ENCODE results near the gene CPNE5.

CPNE5 gene

DNA sequence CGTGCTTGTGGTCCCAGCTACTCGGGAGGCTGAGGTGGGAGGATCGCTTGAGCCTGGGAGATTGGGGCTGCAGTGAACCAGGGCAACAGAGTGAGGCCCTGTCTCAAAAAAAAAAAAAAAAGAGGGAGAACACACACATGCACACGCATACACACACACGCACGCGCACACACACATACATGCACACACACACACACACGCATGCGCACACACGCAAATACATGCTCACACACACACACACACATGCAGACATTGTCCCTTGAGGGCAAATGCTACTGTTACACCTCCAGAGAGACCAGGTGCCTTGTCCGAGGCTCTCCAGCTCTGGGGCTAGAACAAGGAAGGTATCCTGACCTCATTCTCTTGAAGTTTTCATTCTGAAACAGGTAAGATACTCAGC, 77.1 kb downstream of the CPNE5 start:
- DNase-seq (ENCODE audit: low read depth) = no peak

DNA sequence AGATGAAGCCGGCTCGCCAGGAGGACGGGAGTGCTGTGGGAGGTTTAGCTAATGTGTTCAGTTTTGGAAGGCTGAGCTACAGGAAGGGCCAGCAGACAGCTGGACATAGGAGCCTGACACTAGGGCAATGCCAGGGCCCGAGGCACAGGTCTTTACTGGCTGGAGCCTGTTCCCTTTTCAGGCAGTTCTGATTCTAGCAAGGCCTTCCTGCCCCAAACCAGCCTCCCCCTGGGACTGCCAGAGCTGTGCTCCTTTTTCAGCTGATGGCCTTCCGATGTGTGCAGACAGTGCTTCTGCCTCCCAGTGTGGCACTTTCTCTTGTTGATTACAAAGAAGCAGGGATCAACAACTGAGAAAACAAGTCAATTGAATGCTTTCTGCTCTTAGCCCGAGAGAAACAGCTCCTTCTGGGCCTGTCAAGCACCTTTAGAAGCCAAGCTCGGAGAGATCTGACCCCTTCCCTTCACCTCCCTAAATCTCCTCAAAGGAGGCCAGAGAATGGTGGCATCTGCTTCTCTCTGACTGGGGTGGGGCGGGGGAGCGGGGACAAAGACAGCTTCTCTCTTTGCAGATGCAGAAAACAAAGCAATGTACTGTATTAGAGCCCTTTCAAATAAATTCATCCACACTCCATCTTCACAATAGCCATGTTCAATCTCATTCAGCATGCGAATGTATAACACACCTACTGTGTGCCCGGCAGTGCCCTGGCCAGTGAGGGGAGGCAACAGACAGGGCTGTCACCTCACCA, 78.4 kb downstream of the CPNE5 start:
- no peak for DNase-seq (ENCODE audit: low read depth)

DNA sequence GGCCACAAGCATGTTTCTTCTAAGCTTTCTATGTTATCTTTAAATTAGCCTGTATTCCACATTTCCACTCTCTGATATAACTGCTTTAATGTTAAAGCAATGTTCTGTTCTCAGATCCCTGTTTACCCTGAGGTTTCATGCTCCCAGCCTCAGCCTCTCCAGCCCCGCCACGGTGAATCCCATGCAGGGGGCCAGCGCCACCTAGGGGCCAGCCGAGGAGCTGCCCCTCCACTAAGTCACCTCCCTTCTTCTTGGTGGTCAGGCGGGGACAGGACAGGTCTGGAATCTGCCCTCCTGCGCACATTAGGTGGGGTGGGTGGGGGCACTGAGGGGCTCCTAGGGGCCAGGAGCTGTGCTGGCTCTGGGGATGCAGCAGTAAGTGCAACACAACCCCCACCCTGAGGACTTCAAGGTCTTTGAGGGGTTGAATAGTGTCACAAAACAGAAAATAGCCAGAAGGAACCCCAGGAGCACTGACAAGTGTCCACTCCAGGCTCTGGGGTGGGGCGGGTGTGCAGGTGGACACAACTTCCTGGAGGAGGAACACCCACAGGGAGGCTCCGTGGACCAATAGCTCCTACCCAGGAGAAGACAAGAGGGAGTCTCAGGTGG, 80.0 kb downstream of the CPNE5 start:
- DNase-seq (ENCODE audit: low read depth) = peak; percentile 60

DNA sequence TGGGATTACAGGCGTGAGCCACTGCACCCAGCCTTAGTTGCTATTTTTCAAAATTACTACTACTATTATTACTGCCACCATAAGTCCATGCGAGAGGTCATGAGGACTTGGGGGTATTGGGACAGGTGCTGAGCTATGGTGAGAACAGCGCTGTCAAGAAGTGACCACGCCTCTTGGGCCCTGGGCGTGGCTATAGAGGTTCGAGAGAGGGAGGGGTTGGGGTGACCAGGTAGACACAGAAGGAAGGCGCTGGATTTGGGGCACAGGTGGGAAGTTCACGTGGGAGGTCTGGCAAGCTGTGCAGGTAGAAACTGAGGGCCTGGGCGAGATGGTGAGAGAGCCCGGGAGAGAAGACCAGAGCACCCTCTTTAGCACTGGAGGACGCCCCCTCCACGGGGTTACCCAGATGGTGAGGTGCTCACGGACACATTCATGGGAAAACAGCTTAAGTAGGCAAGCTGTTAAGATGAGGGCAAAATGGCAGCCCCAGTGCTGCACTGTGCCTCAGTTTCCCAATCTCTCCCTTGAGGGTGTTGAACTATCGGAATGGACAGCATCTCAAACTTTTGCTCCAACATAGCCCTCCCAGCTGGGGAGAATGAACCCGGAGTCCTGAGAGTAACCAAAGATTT, 80.6 kb downstream of the CPNE5 start:
- DNase-seq (ENCODE audit: low read depth) = no peak

DNA sequence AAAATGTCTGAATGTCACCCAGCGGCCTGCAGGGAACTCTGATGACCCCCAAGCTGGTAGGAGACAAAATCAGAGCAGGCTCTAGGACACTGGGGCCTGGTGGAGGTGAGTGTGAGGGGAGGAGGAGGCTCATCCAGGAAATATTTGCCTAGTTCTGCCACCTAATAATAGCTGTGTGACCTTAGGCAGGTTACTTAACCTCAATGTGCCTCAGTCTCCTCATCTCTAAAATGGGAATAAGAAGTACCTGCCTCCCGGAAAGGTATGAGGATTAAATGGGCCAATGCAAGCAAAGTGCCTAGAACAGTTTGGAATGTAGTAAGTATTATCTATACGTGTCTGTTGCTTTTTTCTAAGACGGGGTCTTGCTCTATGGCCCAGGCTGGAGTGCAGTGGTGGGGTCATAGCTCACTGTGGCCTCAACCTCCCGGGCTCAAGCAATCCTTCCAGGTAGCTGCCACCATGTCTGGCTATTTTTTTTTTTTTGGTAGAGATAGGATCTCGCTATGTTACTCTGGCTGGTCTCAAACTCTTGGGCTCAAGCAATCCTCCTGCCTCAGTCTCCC, 81.2 kb downstream of the CPNE5 start:
- no peak for DNase-seq (ENCODE audit: low read depth)

DNA sequence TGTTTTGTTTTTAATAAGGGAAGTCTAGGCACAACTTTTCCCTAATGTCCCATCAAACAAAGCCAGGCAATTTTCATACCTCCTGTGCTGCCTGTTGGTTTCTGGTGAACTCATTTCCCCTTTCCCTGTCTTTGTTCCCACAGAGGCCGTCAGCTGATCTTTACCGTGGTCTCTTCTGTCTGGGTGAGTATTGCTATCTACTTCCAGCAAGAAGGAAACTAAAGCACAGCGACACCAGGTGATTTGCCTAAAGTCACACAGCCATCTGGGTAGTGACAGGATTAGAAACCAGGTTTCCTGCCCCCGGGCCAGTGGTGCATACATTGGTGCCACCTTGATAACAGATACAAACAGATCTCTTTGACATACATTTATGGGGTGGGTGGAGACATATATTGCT, 82.0 kb downstream of the CPNE5 start:
- no peak for DNase-seq (ENCODE audit: low read depth)

DNA sequence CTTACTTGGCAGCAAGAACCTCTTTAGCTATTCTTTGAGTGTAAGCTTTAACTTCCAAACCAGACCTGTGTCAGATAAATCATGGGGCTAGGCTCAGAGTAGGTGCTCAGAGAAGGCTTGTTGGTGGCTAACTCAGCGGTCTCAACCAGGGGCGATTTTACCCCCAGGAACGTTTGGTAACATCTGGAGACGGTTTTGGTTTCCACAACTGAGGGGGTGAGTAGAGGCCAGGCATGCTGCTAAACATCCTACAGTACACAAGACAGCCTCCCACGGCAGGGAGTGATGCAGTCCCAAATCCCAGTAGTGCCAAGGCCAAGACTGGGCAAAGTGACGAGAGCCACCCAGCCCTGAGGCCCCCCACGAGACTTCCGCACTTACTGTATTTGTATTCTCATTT, 82.5 kb downstream of the CPNE5 start:
- DNase-seq (ENCODE audit: low read depth) = no peak

DNA sequence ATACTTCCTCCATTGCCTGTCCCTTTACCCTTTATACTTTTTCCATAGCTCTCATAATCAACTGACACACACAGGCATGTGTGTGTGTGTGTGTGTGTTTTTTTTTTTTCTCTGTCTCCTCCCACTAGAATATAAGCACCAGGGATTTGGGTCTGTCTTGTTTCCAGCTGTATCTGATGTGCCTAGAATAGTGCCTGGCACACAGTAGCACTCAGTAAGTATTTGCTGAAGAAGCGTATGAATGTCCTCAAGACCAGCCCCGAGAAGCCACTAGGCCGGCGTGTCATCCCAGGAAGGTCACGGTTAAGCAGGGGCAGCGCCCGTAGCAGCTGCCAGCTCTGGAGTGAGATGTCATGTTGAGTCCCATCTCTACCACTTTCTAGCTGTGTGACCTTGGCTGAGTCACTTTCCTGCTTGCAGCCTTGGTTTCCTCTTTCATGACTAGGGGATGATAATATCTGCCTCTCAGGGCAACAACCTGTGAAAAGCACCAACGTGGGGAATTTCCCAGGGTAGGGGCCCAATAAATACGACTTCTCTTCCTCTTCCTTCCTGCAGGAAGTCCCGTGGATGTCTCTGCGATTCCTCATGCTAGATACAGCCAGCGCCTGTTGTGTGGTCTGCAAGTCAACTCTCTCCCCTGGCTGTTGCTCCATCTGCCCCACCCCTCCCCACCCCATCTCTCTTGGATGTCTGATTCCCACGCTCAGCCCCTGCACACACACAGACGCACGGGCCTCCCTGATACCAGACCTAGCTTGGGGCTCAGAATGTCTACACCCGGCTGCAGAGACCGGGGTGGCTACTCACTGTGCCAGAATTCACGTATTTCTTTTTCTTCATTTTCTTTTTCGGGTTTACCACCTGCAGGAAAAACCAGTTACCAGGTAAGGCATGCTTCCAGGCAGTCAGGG, 83.6 kb downstream of the CPNE5 start:
- peak; percentile 49 for DNase-seq (ENCODE audit: low read depth)

DNA sequence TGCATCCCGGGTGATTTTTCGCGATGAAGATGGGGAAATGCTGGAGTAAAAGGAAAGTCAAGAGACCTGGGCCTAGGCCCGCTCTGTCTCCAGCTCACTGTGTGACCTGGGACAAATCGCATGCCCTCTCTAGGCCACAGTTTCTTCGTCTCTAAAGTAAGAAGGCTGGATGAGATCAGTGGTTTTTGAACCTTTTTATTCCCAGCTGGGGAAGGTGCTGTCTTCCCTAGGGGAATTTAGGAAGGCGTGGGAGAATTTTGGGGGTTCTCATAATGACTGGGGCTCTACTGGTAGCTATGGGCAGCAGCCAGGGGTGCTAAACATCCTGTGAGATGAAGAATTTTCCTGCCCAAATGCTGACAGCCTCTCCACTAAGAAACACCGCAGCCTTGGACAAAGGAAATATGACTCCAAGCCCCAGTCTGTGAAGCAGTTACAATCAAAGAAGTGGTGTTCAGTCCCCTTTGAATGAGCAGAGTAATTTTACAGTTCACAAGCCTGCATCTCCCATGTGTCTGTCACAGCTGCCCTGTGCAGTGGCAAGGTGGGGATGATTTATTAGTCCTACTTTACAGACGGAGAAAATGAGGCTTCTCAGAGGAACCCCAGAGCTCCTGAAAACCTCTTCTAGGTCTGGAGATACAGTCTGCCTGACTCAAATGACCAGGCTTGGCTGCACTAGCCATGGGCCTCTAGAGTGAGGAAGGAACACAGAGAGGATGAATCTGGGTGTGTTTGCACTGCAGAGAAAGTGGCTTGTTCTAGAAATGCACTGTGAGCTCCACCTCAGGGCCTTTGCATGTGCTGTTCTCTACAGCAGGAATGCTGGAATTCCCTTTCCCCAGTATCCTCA, 84.4 kb downstream of the CPNE5 start:
- no peak for DNase-seq (ENCODE audit: low read depth)

DNA sequence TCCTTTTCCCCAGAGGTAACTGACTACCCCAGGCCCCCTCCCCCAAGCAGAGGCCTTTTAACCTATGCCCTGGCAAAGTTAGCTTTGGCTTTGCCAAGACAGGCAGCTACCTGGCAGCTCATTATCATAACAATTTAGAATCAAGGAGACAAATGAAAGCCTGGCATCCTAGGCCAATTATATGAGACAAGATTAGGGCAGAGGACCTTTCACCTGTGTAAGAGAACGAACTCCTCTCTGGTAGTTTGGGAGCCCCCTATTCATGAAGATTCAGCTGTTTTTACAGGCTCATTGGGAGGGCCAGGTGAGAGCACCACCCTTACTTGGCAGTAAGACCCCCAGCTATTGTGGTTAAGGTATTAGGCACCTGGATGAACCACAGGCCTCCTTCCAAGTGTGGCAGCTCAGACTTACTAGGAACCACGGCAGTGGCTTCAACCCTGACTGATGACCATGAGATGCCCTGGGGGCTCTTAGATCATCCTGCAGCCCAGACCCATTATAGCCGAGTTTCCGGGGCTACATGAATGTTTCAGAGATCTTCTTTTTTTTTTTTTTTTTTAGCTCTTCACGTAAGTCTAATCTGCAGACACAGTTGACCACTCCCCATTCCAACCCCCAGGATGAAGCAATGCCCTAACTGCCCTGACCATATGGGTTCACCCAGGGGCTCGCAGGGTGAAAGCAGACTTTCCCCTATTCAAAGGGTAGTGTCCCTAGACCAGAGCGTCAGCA, 85.4 kb downstream of the CPNE5 start:
- DNase-seq (ENCODE audit: low read depth) = no peak

DNA sequence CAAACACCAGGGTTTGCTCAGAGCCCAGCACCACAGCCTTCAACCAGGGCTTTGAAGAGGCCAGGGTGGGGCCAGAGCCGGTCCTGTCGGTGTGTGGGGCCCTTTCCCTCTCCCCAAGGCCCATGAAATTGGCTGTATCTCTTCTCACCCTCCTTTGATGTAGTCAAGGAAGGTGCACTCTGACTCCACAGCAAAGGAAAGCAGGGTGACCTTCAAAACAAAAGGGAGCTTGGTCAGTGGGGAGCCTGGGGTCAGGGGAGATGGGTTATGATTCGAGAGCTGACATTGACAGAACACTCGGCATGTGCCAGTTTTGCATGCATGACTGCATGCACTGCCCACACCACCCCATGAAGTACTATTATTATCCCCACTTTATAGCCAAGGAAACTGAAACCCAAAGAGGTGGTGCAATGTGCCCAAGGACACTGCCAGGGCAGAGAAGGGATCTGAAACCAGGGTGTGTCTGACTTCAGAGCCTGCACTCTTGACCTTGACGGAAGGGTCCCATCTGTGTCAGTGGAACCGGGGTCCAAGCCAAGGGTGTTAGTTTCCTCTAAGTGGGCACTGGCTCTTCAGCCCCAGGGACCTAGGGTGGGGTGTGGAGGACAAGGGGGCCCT, 86.2 kb downstream of the CPNE5 start:
- DNase-seq (ENCODE audit: low read depth) = no peak

DNA sequence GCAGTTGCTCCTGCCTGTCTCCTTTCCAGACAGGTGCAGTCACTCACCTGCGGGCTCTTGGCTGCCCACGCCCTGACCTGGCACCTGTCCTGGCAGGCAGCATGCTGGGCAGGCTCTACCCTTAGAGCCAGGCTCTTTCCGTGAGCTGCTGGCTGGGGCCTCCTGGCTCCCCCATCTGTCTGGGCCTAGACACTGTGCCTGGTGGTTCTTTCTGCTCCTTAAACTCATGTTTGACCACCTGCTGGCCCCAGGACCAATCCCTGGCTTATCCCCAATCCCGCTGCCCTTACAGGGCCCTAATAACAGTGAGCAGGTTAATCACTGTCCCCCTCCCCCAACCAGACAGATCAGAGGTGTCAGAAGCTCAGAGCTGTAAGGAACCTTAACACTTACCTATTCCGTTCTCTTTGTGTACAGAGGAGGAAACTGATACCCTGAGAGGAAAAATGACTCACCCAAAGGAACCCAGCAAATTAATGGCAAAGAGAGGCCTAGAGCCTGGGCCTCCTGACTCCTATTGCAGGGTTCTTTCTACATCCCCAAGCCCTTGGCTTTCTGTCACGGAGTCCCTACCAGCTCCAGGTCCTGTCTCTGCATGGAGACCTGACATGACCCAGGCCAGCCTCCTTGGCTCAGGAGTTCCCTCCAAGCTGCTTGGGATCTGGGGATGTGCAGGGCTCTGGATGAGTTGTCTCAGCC, 86.9 kb downstream of the CPNE5 start:
- DNase-seq (ENCODE audit: low read depth) = no peak

DNA sequence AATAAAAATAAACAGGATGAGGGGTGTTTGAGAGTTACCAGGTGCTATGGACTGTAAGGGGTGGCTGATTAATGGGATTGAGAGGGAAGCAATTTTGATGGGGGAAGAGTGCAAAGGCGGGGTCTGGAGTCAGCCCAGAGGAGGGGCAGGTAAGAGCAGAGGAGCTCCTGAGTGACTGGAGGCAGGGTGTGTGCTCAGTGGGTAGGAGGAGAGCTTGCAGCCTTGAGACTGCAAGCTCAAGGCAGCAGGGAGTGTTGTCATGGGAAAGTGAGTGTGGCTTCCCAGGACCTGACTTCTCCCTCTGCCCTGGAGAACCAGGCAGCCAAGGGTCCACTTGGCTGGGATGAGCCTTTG, 87.4 kb downstream of the CPNE5 start:
- DNase-seq (ENCODE audit: low read depth) = no peak

DNA sequence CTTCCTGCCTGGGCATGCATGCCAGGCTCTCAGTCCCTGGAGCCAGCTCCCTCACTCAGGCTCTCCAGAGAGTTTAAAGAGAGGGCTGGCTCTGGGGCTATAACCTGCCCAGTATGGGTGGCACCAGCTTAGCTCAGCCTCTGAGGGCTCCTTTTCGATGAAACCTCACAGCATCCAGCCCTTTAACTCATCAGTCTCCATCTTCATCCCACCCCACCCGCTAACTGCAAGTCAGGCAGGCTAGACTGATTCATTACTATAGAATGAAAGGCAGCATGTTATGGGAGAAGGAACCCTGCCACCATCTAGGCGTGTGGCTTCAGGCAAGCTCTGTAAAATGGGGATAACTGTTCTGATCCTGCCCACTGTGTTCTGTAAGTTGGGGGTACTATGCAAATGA, 88.2 kb downstream of the CPNE5 start:
- DNase-seq (ENCODE audit: low read depth) = no peak

DNA sequence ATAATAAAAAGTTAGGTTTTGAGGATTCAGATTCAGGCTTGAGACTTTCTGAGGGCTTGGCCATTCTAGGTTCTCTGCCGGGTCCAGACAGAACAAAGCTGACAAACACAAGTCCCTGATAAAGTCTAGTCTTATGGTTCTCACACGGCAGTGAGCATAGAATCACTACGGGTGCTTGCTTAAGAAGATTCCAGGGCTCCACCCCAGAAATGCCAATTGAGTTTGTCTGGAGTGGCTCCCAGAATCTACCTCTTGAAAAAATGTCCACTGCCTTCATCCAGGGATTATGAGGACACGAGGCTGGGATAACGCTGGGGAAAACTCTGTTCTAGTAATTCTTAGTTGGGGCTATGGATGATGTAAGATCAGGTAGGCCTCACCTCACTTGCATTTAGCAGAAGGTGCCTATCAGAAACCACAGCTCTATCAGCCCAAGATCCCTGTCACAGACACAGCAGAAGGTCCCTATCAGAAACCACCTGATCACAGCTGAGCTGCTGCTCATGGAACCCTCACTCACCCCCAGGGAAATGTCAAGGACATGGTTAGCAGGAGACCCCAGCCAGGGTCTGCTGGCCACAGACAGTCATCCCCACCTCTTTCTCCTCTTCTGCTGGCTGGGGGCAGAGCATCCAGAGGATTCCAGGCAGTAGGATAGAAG, 89.3 kb downstream of the CPNE5 start:
- no peak for DNase-seq (ENCODE audit: low read depth)

DNA sequence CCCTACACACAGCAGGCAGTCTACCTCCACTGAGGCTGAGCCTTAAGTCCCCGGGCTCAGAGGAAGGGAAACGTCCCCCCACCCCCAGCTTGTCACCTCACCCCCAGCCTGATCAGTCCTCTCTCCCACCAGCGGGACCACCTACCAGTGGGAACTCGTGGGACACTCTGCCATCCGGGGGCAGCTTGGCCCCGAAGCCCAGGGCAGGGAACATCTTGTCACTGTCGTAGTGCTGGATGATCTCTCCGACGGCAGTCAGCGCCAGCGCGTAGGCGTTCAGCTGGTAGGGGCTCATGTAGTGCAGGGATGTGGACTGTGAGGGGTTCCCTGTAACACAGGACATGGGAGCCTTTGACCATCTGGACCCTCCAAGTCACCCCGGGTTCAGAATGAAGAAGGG, 93.0 kb downstream of the CPNE5 start:
- DNase-seq (ENCODE audit: low read depth) = no peak

DNA sequence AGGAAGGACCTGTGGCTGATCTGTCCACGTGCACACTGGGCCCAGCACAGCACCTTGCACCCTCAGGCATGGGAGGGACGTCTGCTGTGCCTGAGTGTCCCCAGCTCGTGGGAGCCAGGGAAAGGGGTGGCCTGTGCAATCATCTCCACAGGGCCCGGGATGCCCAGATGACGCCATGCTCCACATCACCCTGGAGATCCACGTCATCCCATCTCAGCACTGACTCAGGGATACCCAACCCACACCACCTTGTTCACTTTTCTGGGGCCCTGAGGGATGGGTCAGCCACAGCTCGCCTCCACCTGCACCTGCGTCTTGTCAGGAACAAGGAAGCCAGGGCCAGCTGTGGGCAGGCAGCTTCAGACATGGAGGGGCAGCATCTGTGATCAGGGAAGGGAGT, 93.4 kb downstream of the CPNE5 start:
- no peak for DNase-seq (ENCODE audit: low read depth)

DNA sequence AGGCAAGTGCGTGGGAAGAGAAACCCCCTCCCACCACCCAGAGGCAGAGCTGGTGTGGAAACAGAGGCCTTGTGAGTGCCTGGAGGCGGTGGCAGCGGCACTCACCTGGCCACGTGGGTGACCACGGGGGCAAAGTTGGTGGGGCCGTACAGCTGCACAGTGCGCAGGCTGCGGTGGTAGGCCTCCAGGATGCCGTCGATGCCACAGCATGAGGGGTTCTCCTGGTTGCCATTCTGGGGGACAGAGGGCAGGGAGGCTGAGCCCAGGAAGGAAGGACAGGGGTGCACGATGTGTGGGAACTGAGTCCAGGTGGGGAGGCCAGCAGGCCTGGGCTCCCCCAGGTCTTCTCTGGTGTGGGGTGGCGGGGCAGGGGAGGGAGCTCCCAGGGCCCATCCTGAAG, 94.0 kb downstream of the CPNE5 start:
- no peak for DNase-seq (ENCODE audit: low read depth)

DNA sequence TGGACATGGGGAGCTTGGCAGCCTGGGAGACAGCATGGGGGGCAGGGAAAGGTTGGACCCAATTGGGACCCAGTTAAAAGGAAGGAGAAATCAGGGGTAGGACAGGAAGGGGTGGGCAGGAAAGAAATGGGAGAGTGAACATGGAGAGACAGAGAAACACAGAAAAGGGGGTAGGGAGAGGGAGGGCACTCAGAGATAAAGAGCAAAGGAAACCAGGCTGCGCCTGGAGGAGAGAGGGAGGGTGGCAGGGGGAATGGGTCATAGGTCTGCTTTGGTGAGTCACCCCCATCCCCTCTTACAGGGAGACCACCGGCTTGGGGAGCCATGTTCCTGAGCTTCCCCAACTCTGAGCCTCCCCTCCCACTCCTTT, 95.0 kb downstream of the CPNE5 start:
- no peak for DNase-seq (ENCODE audit: low read depth)

Data from stimulated activated CD8-positive, alpha-beta memory T cell treated with anti-CD3 and anti-CD28 coated beads, Interleukin-12 subunit alpha, Interleukin-12 subunit beta, amount 100 ng/mL, for 4 hours (primary cell).